A673 (cell line): ENCODE measurements around the gene C10orf62. TPM values are rescaled to one million over a fixed set of nuclear protein-coding genes. Genes with fewer than 3 reads are reported as not detected.

ENCODE experiments used
- BruUV-seq: library from RNA; stranded (reverse); fragments of 400-500 nt; replicated peaks from 2 replicates; lab custom pipeline; 2021; lab: Mats Ljungman, UMichigan
- CTCF ChIA-PET: fragments of 300-600 bp; sonication (Branson Sonifier 250); formaldehyde crosslinking; loops from one replicate; lab custom pipeline; 2022; ENCODE audit warnings: antibody characterized with exemption; lab: Charles Lee
- POLR2A ChIA-PET: fragments of 300-600 bp; sonication (Branson Sonifier 250); formaldehyde crosslinking; loops from one replicate; lab custom pipeline; 2022; ENCODE audit warnings: antibody characterized with exemption; ENCODE audit not compliant: low non-redundant PET; lab: Charles Lee
- DNase-seq: peaks from one replicate; pipeline ENCODE4 v3.0.0-alpha.2; 2015; ENCODE audit warnings: low spot score
- H3K27ac ChIP-seq: fragments of 200-600 bp; sonication (generic); 2 replicates; pipeline ENCODE4 v1.5.1; 2016; ENCODE audit warnings: mixed run types, low read depth, mild to moderate bottlenecking, mixed read lengths, antibody characterized with exemption, low read length; ENCODE audit not compliant: poor library complexity, severe bottlenecking
- H3K27me3 ChIP-seq: fragments of 200-600 bp; sonication (generic); replicated peaks from 2 replicates; pipeline ENCODE4 v1.6.1; 2017; ENCODE audit warnings: mixed run types, low read depth, mild to moderate bottlenecking, mixed read lengths, antibody characterized with exemption, low read length; ENCODE audit not compliant: insufficient read depth, poor library complexity
- H3K36me3 ChIP-seq: fragments of 200-600 bp; sonication (generic); 2 replicates; pipeline ENCODE4 v1.6.1; 2016; ENCODE audit warnings: mixed run types, mild to moderate bottlenecking, mixed read lengths, antibody characterized with exemption, low read length; ENCODE audit not compliant: insufficient read depth, poor library complexity, severe bottlenecking
- H3K4me1 ChIP-seq: fragments of 200-600 bp; sonication (generic); 2 replicates; pipeline ENCODE4 v1.6.1; 2017; ENCODE audit warnings: mixed run types, mild to moderate bottlenecking, mixed read lengths, antibody characterized with exemption, low read length; ENCODE audit not compliant: insufficient read depth, poor library complexity, severe bottlenecking
- H3K4me3 ChIP-seq: fragments of 200-600 bp; sonication (generic); 2 replicates; pipeline ENCODE4 v1.5.1; 2016; ENCODE audit warnings: low read depth, mixed run types, mild to moderate bottlenecking, mixed read lengths, low read length; ENCODE audit not compliant: poor library complexity, severe bottlenecking
- H3K9me3 ChIP-seq: fragments of 200-600 bp; sonication (generic); 2 replicates; pipeline ENCODE4 v1.6.1; 2016; ENCODE audit warnings: mixed run types, low read depth, mild to moderate bottlenecking, mixed read lengths, antibody characterized with exemption, low read length; ENCODE audit not compliant: poor library complexity, severe bottlenecking
- CTCF ChIP-seq: fragments of 300-800, 200-600 bp; sonication (generic); conservative IDR thresholded peaks from 2 replicates; pipeline ENCODE4 v1.5.1; 2017; ENCODE audit warnings: low read depth, mild to moderate bottlenecking, antibody characterized with exemption, low read length, moderate library complexity, mixed read lengths
- EZH2 ChIP-seq: fragments of 200-600 bp; sonication (generic); IDR thresholded peaks from 2 replicates; pipeline ENCODE4 v1.6.1; 2017; ENCODE audit warnings: borderline replicate concordance, low read depth, mild to moderate bottlenecking, mixed read lengths, antibody characterized with exemption, low read length; ENCODE audit not compliant: poor library complexity, severe bottlenecking
- intact Hi-C: fragments of 100-400 bp; cut with micrococcal nuclease; formaldehyde crosslinking; loops from one replicate; pipeline ENCODE4 v1.10.0; 2022; ENCODE audit not compliant: unreplicated experiment
- total RNA-seq: library from RNA; stranded (reverse); gene quantifications from 2 replicates; pipeline ENCODE4 v1.2.3, GENCODE V29; 2021

C10orf62 gene
- total RNA-seq, 1 experiment from 2014 or later: not detected

- intact Hi-C loops: no loop called here
- BruUV-seq: no TSS peak
- Histone ChIP-seq H3K27me3 (no peaks in the 10 kb centered on the region), H3K27ac (no peak overlapping the region), H3K36me3 (no peaks in the 10 kb centered on the region), H3K4me3 (no peak overlapping the region), H3K9me3 (no peaks in the 10 kb centered on the region), H3K4me1 (no peaks in the 10 kb centered on the region)
- ChIA-PET CTCF (no interaction called here), POLR2A (no interaction called here)
- no peak for TF ChIP-seq CTCF
- TF ChIP-seq EZH2: no peak
- DNase-seq: no peak
These were observed 4.6 kb upstream of the C10orf62 start for GRCh38 chr10:97584798-97585438.

GRCh38 chr10:97585439-97585811, 4.1 kb upstream of the C10orf62 start:
- ChIA-PET CTCF (no interaction called here), POLR2A (no interaction called here)
- Histone ChIP-seq H3K4me3 (no peak overlapping the region), H3K36me3 (no peaks in the 10 kb centered on the region), H3K9me3 (no peaks in the 10 kb centered on the region), H3K4me1 (no peaks in the 10 kb centered on the region), H3K27me3 (no peaks in the 10 kb centered on the region), H3K27ac (no peak overlapping the region)
- DNase-seq: no peak
- intact Hi-C loops: no loop called here
- TF ChIP-seq EZH2: no peak
- TF ChIP-seq CTCF: no peak
- no TSS peak for BruUV-seq

GRCh38 chr10:97587183-97587582, 2.3 kb upstream of the C10orf62 start:
- DNase-seq: no peak
- no TSS peak for BruUV-seq
- Histone ChIP-seq H3K36me3 (no peaks in the 10 kb centered on the region), H3K27me3 (no peaks in the 10 kb centered on the region), H3K27ac (no peak overlapping the region), H3K4me3 (no peak overlapping the region), H3K4me1 (no peaks in the 10 kb centered on the region), H3K9me3 (no peaks in the 10 kb centered on the region)
- POLR2A ChIA-PET: no interaction called here
- TF ChIP-seq EZH2: no peak
- no peak for TF ChIP-seq CTCF
- CTCF ChIA-PET: no interaction called here
- intact Hi-C loops: no loop called here
